ELF-1 (cell line): Measurements from ENCODE around the gene TRHDE.

ENCODE experiments used
- DNase-seq: peaks from one replicate; pipeline ENCODE4 v3.0.0-alpha.2; 2016; ENCODE audit warnings: low read depth, low spot score

The TRHDE gene, protein sequence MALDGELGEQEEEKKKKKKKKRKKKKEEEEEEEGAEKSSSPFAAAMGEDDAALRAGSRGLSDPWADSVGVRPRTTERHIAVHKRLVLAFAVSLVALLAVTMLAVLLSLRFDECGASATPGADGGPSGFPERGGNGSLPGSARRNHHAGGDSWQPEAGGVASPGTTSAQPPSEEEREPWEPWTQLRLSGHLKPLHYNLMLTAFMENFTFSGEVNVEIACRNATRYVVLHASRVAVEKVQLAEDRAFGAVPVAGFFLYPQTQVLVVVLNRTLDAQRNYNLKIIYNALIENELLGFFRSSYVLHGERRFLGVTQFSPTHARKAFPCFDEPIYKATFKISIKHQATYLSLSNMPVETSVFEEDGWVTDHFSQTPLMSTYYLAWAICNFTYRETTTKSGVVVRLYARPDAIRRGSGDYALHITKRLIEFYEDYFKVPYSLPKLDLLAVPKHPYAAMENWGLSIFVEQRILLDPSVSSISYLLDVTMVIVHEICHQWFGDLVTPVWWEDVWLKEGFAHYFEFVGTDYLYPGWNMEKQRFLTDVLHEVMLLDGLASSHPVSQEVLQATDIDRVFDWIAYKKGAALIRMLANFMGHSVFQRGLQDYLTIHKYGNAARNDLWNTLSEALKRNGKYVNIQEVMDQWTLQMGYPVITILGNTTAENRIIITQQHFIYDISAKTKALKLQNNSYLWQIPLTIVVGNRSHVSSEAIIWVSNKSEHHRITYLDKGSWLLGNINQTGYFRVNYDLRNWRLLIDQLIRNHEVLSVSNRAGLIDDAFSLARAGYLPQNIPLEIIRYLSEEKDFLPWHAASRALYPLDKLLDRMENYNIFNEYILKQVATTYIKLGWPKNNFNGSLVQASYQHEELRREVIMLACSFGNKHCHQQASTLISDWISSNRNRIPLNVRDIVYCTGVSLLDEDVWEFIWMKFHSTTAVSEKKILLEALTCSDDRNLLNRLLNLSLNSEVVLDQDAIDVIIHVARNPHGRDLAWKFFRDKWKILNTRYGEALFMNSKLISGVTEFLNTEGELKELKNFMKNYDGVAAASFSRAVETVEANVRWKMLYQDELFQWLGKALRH

DNA sequence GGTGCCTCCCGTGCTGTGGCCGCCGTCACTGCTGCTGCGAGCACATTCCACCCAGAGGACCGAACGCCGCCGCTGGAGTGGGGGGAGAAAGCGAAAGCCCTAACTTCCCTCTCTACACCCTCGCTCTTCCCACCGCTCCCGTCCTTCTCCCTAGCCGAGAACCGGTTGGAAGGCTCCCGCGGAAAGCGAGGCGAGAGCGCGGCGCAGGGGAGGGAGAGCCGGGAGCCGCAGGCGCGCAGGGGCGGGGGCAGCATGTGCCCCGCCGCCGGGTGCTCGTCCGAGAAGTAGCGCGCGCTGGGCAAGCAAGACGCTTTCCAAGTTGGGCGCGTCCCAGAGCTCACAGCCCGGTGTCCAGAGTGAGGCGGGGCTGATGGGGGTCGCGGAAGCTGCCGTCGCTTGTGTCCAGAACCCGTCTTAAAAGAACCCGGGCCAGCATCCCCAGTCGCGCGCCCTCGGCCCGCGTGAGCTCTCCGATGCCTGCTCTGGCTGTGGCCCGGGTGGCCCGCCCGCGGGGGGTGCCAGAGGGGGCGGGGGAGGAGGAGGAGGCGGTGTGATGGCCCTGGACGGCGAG lies at the start of gene TRHDE:
TRHDE (plus strand) TSS at position 280 of the 571 bp plus-strand sequence; CDS start at position 554, 274 bp downstream.
- DNase-seq, result peak; percentile 80

DNA sequence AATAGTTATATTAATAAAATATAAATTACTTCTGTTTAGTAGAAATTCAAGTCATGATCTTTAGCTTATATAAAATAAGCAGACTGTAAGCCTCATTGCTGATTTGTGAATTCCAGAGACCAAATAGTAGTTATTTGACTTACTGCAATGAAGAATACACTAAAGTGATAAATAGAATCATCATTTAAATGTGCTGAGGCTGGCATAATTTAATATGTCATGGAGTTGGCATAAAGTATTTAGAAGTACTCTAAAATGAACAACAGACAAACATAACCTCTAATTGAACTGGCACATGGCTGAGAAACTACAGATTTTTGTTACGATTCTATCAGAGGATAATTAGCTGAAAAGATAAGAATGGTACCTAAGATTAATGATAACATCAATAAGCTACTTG lies 45.7 kb upstream of the TRHDE start:
- DNase-seq, result no peak

GRCh38 chr12:72228424-72228823 lies 43.7 kb upstream of the TRHDE start:
- DNase-seq, result no peak

GRCh38 chr12:72230589-72230988 lies 41.6 kb upstream of the TRHDE start:
- no peak for DNase-seq

GRCh38 chr12:72234886-72235285 lies 37.3 kb upstream of the TRHDE start:
- no peak for DNase-seq

- no peak for DNase-seq
These were observed 36.0 kb upstream of the TRHDE start for GRCh38 chr12:72236071-72236705.

- DNase-seq, result no peak
These were observed 30.6 kb upstream of the TRHDE start for GRCh38 chr12:72241552-72241951.

- DNase-seq, result no peak
These were observed 29.2 kb upstream of the TRHDE start for GRCh38 chr12:72242946-72243345.

DNA sequence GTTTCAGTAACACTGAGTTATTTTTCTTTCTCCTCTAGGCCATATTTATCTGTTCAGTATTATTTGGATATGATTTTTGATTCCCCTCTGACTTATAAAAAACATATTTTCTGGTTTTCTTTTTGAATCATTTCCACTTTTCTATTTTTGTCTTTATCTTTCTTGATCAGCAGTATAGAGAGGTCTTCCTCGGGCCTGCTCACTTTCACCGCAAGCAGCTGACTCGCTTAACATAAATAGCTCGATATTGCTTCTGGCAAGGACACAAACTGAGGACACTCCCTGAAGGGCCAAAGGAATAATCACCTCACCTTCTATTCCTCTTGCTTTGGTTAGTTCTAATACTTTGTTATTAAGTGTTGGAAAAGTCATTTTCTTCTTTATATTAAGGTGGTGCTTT lies 25.8 kb upstream of the TRHDE start:
- no peak for DNase-seq

- no peak for DNase-seq
These were observed 21.8 kb upstream of the TRHDE start for GRCh38 chr12:72250346-72250745.

DNA sequence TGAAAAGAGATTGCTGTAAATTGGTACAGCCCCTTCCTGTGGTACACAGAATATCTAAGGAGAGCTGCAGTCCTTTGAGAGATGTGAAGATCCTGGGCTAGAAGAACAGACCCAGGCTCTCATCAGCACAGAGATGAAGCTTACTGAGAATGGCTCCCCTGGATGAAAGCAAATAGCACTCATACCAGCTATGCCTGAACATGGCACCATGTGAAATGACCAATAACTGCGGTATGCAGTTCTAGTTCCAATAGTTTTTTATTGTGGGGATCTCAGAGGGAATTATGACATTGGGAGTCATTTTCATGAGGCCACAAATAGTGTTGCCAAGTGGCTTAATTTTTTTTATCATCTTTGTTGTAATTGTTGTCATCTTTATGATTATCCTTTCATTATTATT lies 15.4 kb upstream of the TRHDE start:
- no peak for DNase-seq

DNA sequence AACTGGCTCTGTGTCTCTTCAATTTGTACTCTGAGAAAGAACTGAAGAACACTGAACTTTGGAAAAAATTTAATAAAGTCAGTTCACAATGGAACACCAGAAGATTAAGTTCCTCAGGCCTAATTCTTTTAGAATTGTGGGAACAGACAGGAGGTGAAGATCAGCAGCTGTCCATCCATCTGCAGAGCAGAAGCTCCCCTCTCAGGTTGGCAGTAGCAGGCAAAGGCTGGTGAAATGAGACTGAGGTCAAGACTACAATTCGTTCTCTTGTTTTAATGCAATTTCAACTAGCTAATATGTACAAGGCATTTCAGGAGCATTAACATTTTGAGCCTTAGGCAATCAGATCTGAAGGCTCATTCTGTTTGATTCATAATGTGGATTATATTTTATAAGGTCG lies 10.3 kb upstream of the TRHDE start:
- DNase-seq, result no peak

GRCh38 chr12:72264548-72265175 lies 7.5 kb upstream of the TRHDE start:
- DNase-seq, result no peak

GRCh38 chr12:72267974-72268373 lies 4.2 kb upstream of the TRHDE start:
- no peak for DNase-seq

DNA sequence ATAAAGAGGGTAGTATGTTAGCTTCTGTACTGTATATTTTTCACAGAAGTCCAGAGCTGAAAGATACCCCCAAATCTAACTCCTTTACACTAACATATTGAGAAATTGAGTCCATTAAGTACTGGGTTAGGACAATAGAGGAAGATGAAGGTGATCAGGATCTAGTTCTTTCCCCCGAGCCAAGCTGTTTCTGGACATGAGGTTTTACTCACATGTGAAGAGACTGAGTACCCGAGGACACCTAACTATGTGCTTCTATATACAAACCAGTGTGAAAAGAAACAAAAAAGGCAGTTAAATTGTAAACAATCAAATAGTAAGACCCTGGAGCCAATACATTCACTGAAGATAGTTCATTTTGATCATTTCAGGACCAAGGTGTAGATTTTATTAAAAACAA lies 3.8 kb upstream of the TRHDE start:
- DNase-seq, result no peak

DNA sequence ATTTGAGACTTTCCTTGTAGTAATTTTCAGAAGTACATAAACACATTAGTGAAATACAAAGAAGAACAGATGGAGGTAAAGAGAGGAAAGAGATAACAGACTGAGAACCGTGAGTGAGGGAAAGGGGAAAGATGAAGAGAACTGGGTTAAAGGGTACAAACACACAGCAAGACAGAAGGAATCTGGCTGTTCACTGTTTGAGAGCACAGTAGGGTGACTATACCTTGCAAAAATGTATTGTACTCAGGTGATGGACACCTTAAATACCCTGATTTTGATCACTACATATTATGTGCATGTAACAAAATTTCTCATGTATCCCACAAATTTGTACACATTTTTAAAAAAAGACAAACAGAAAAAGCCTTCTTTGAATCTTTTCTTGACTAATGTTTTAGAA lies 2.7 kb upstream of the TRHDE start:
- DNase-seq, result no peak

DNA sequence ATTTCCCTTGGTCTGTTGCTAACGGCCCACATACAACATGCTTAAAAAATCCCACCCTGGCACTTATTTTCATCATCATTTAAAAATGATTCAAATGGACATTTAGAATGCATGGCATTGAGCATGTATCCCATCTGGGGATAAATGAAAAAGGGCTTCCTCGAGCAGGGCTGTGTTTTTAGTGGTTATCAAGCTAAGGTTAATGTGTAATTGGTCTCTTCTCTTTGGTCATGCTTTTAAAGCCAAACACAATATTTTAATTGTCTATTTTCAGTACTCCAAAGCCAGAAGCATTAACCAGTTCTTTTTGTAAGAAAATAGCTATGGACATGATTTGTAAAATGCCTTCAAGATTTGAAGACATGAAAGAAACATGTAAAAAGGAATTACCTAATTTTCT lies 1.9 kb upstream of the TRHDE start:
- no peak for DNase-seq

DNA sequence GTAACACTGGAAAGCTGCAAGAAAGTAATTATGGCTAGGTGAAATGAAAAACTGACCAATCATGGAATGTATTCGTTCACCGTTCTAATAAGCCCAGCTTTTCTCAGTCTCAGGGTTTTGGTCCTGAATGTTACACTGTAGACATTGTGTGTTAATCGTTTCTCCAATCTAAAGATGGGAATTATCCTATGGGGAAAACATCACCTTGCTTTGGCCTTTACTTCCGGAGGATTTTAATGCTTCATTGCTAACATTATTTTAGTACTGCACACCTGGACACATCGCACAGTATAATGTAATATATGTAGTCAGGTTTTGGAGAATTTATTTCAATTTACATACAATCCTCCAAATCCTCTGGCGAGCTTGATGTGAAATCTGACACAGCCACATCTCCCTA lies 1.2 kb upstream of the TRHDE start:
- no peak for DNase-seq

DNA sequence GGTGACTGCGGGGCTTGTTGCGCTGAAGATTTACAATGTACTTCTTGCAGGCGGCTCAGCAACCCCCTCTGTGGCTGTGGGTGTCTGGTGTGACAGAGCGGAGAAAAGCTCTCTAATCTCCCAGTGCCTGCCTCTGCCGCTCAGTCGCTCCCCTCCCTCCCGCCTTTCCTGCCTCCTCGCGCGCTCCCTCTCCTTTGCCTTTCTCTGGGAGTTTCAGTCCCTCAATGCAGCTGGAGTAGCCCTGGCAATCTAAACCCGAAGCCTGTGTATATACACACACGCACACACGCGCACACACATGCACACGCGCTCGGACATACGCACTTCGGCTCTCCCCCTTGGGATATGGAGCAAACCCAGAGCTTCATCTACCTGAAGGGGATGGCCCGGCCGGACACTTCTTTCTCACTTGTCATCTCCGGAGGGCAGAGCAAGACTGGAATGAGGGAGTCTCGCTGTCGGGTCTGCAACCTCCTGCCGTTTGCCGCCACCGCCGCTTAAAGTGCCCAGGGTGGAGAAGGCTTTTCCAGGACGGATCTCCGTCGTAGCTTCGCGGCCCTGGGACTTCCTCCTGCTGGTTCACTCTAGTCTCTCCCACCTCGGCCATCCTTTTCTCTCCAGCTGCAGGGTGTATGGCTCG lies 599 bp upstream of the TRHDE start:
- DNase-seq, result peak; percentile 83

GRCh38 chr12:72272731-72273498 lies 745 bp downstream of the TRHDE start:
- peak; percentile 38 for DNase-seq
